ENCODE data around the gene TSHR.

TSHR gene

GRCh38 chr14:81070511-81070910 lies 115.1 kb downstream of the TSHR start:
- CTCF ChIA-PET, result interaction anchor here (0.9 kb wide), 1 partner anchor 82 kb away, joined by 3 read pairs; no protein-coding TSS in a partner anchor
- TF ChIP-seq, protein P1, sequence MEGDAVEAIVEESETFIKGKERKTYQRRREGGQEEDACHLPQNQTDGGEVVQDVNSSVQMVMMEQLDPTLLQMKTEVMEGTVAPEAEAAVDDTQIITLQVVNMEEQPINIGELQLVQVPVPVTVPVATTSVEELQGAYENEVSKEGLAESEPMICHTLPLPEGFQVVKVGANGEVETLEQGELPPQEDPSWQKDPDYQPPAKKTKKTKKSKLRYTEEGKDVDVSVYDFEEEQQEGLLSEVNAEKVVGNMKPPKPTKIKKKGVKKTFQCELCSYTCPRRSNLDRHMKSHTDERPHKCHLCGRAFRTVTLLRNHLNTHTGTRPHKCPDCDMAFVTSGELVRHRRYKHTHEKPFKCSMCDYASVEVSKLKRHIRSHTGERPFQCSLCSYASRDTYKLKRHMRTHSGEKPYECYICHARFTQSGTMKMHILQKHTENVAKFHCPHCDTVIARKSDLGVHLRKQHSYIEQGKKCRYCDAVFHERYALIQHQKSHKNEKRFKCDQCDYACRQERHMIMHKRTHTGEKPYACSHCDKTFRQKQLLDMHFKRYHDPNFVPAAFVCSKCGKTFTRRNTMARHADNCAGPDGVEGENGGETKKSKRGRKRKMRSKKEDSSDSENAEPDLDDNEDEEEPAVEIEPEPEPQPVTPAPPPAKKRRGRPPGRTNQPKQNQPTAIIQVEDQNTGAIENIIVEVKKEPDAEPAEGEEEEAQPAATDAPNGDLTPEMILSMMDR (IDR thresholded peaks at IDR 0.05; ENCODE audit: insufficient read depth, low read length, missing control alignments), result no peak
- no peak overlapping the region for H3K4me3 ChIP-seq (ENCODE audit: low read depth, low read length)
- no peak for DNase-seq (ENCODE audit: low read depth, low spot score)
- POLR2A ChIA-PET, result no interaction called here

- H3K4me3 ChIP-seq (ENCODE audit: low read depth, low read length), result no peak overlapping the region
- TF ChIP-seq, protein P1 (IDR thresholded peaks at IDR 0.05; ENCODE audit: insufficient read depth, low read length, missing control alignments), result no peak
- CTCF ChIA-PET, result no interaction called here
- POLR2A ChIA-PET, result no interaction called here
- DNase-seq (ENCODE audit: low read depth, low spot score), result no peak
Observed at GRCh38 chr14:81085596-81085995, 130.2 kb downstream of the TSHR start.

GRCh38 chr14:81087230-81087629 lies 131.8 kb downstream of the TSHR start:
- TF ChIP-seq, protein P1 (IDR thresholded peaks at IDR 0.05; ENCODE audit: insufficient read depth, low read length, missing control alignments), result no peak
- CTCF ChIA-PET, result no interaction called here
- DNase-seq (ENCODE audit: low read depth, low spot score), result no peak
- no peak overlapping the region for H3K4me3 ChIP-seq (ENCODE audit: low read depth, low read length)
- POLR2A ChIA-PET, result no interaction called here

DNA sequence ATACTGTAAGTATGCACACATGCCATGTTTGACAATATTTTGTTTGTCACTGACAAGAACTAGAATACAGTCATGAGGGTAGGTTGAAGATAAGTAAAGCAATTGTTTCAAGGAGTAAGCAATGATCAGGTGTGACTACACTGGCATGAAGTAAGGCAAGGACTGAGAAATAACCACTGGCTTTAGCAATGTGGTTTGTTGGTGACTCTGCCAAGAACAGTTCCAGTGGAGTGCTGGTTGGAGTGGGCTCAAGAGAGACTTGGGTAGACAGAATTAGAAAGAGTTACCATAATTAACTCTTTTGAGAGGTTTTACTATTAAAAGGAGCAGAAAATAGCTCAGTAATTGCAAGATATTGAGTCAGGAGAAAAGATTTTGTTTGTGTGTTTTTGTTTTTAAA lies 135.7 kb downstream of the TSHR start:
- no peak overlapping the region for H3K4me3 ChIP-seq (ENCODE audit: low read depth, low read length)
- TF ChIP-seq, protein P1 (IDR thresholded peaks at IDR 0.05; ENCODE audit: insufficient read depth, low read length, missing control alignments), result no peak
- no peak for DNase-seq (ENCODE audit: low read depth, low spot score)
- ChIA-PET CTCF (no interaction called here), POLR2A (no interaction called here)

DNA sequence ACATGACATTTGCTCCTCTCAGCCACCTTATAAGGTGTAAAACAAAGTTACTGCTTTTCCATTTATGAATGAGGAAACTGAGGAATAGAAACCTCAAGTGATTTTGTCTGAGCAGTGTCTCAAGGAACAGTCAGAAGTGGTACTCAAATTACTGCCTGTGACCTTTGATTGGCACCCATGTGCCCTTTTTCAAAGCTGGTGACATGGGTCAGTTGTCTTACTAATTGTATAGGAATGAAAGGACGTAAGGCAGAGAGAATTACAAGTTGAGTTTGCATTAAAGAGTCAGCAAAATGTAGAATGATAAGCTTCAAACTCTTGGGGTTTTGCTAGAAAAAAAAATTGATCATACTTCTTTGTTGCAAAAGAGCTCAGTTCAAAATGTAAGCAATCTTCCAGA lies 136.2 kb downstream of the TSHR start:
- TF ChIP-seq, protein P1 (IDR thresholded peaks at IDR 0.05; ENCODE audit: insufficient read depth, low read length, missing control alignments), result no peak
- H3K4me3 ChIP-seq (ENCODE audit: low read depth, low read length), result no peak overlapping the region
- CTCF ChIA-PET, result no interaction called here
- no peak for DNase-seq (ENCODE audit: low read depth, low spot score)
- POLR2A ChIA-PET, result no interaction called here

- TF ChIP-seq, protein P1 (IDR thresholded peaks at IDR 0.05; ENCODE audit: insufficient read depth, low read length, missing control alignments), result no peak
- no peak overlapping the region for H3K4me3 ChIP-seq (ENCODE audit: low read depth, low read length)
- ChIA-PET POLR2A (no interaction called here), CTCF (no interaction called here)
- no peak for DNase-seq (ENCODE audit: low read depth, low spot score)
Observed at GRCh38 chr14:81093651-81094050, 138.2 kb downstream of the TSHR start.

All from AG04449 (cell line).